DOHH2 (cell line): ENCODE data around the gene MIEF1.

Experiments used
- EZH2phosphoT487 ChIP-seq: fragments of 200-600 bp; sonication (generic); IDR thresholded peaks from 2 replicates; pipeline ENCODE4 v1.6.1; 2017; ENCODE audit warnings: borderline replicate concordance, mild to moderate bottlenecking, antibody characterized with exemption, low read length, moderate library complexity, mixed read lengths
- TF ChIP-seq, protein P1 (sequence below): fragments of 200-600 bp; sonication (generic); IDR thresholded peaks from one replicate; pipeline ENCODE4 v1.5.1; 2014; ENCODE audit warnings: antibody characterized with exemption, mild to moderate bottlenecking, low read depth, low read length; ENCODE audit not compliant: poor library complexity, severe bottlenecking

- TF ChIP-seq, protein P1, sequence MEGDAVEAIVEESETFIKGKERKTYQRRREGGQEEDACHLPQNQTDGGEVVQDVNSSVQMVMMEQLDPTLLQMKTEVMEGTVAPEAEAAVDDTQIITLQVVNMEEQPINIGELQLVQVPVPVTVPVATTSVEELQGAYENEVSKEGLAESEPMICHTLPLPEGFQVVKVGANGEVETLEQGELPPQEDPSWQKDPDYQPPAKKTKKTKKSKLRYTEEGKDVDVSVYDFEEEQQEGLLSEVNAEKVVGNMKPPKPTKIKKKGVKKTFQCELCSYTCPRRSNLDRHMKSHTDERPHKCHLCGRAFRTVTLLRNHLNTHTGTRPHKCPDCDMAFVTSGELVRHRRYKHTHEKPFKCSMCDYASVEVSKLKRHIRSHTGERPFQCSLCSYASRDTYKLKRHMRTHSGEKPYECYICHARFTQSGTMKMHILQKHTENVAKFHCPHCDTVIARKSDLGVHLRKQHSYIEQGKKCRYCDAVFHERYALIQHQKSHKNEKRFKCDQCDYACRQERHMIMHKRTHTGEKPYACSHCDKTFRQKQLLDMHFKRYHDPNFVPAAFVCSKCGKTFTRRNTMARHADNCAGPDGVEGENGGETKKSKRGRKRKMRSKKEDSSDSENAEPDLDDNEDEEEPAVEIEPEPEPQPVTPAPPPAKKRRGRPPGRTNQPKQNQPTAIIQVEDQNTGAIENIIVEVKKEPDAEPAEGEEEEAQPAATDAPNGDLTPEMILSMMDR = peak; percentile 96
- TF ChIP-seq EZH2phosphoT487 = no peak
Measured at GRCh38 chr22:39528681-39529486, 26.8 kb downstream of the MIEF1 start.
